GM12878 (cell line): ENCODE measurements around the gene ADGRD1. TPM values are rescaled to one million over a fixed set of nuclear protein-coding genes. Genes with fewer than 3 reads are reported as not detected.
A peak's percentile ranks its signal among the peaks of the same experiment; 100 is the strongest.

Experiments
- ATAC-seq: fragments of 200-7000 bp; cut with Tn5 transposase; 3 replicates; pipeline ENCODE4 v1.9.1; 2020; ENCODE audit warnings: mild to moderate bottlenecking, moderate library complexity
- BruUV-seq: library from RNA; stranded (reverse); fragments of 400-500 nt; replicated peaks from 2 replicates; lab custom pipeline; 2021; lab: Mats Ljungman, UMichigan
- CTCF ChIA-PET: fragments of 300-600 bp; sonication (Branson Sonifier 250); formaldehyde crosslinking; extraction: SDS; loops from one replicate; lab custom pipeline; 2021; ENCODE audit warnings: inconsistent platforms; lab: Yijun Ruan, JAX
- POLR2A ChIA-PET: fragments of 350-600 bp; formaldehyde crosslinking; extraction: SDS; loops from one replicate; lab custom pipeline; 2021; ENCODE audit warnings: inconsistent platforms; lab: Charles Lee
- RAD21 ChIA-PET: fragments of 300-600 bp; sonication (Branson Sonifier 250); formaldehyde crosslinking; loops from one replicate; lab custom pipeline; 2023; ENCODE audit warnings: antibody characterized with exemption; ENCODE audit not compliant: unreplicated experiment; lab: Charles Lee
- SMC1A ChIA-PET: fragments of 300-600 bp; sonication (Branson Sonifier 250); formaldehyde crosslinking; loops from one replicate; lab custom pipeline; 2023; ENCODE audit not compliant: unreplicated experiment, uncharacterized antibody; lab: Charles Lee
- DNase-seq: peaks from one replicate; pipeline ENCODE4 v3.0.0-alpha.2; 2011; ENCODE audit warnings: low read depth, low spot score
- FAIRE-seq: peaks from 3 replicates; lab custom pipeline; 2011; peaks lifted over from hg19 to GRCh38; lab: Jason Lieb, UNC
- H2AFZ ChIP-seq: 2 replicates; pipeline ENCODE4 v1.6.0; 2011; ENCODE audit warnings: low read depth, low read length, control low read depth; ENCODE audit not compliant: control insufficient read depth
- H3K27ac ChIP-seq: 2 replicates; pipeline ENCODE4 v1.5.1; 2011; ENCODE audit warnings: control low read depth; ENCODE audit not compliant: control insufficient read depth, insufficient read depth
- H3K27me3 ChIP-seq, 2 experiments: replicated peaks in 1 of 2; 2 replicates each; pipeline versions ENCODE4 v1.6.0 to v1.6.1; 2011; ENCODE audit warnings: low read length in 1 of 2; ENCODE audit not compliant: control insufficient read depth in 2 of 2, insufficient read depth in 2 of 2
- H3K36me3 ChIP-seq, 2 experiments: 2 replicates each; pipeline ENCODE4 v1.5.1; 2011; ENCODE audit warnings: low read length in 1 of 2; ENCODE audit not compliant: control insufficient read depth in 2 of 2, insufficient read depth in 2 of 2
- H3K4me1 ChIP-seq: 2 replicates; pipeline ENCODE4 v1.6.1; 2011; ENCODE audit warnings: mild to moderate bottlenecking, low read length, moderate library complexity, mixed read lengths; ENCODE audit not compliant: control insufficient read depth, insufficient read depth
- H3K4me2 ChIP-seq: 2 replicates; pipeline ENCODE4 v1.6.0; 2011; ENCODE audit warnings: control low read depth; ENCODE audit not compliant: control insufficient read depth, insufficient read depth
- H3K4me3 ChIP-seq: fragments of 200-600 bp; sonication (generic); 2 replicates; pipeline ENCODE4 v1.5.1; 2016
- H3K79me2 ChIP-seq: 2 replicates; pipeline ENCODE4 v1.6.0; 2011; ENCODE audit warnings: low read length; ENCODE audit not compliant: control insufficient read depth, insufficient read depth
- H3K9ac ChIP-seq: 2 replicates; pipeline ENCODE4 v1.8.0; 2011; ENCODE audit warnings: low read length, control low read depth, mixed read lengths; ENCODE audit not compliant: control insufficient read depth, insufficient read depth
- H3K9me3 ChIP-seq: replicated peaks from 3 replicates; pipeline ENCODE4 v1.5.1; 2011; ENCODE audit warnings: mild to moderate bottlenecking, low read length; ENCODE audit not compliant: control insufficient read depth, insufficient read depth
- H4K20me1 ChIP-seq: 2 replicates; pipeline ENCODE4 v1.6.0; 2011; ENCODE audit not compliant: control insufficient read depth, insufficient read depth
- CTCF ChIP-seq, 3 experiments: IDR thresholded peaks in 2 of 3; conservative IDR thresholded peaks in 1 of 3; 2 replicates each; pipeline ENCODE4 v1.5.1; 2011; ENCODE audit warnings: low read depth in 3 of 3, low read length in 3 of 3, mild to moderate bottlenecking in 3 of 3, control low read depth in 2 of 3, moderate library complexity in 2 of 3, inconsistent platforms in 1 of 3, mixed read lengths in 1 of 3; ENCODE audit not compliant: control insufficient read depth in 2 of 3, insufficient read depth in 1 of 3; ENCODE audit errors: extremely low read depth in 1 of 3
- SREBF2 ChIP-seq: IDR thresholded peaks from 2 replicates; pipeline ENCODE4 v1.6.1; 2012; ENCODE audit warnings: mild to moderate bottlenecking, low read length
- ZNF24 ChIP-seq: fragments of 450-650 bp; IDR thresholded peaks from 2 replicates; pipeline ENCODE4 v1.6.1; 2017; ENCODE audit warnings: antibody characterized with exemption, mild to moderate bottlenecking
- WGBS: methylation state at CpG from one replicate; pipeline ENCODE4 v1.1.6; 2016; ENCODE audit warnings: low lambda C conversion rate; ENCODE audit not compliant: insufficient replicate concordance, insufficient coverage; ENCODE audit errors: missing lambda C conversion rate; 5-methylcytosine and 5-hydroxymethylcytosine counted together
- in situ Hi-C: fragments of 300-500 bp; cut with MboI; formaldehyde crosslinking; loops from 9 replicates; pipeline ENCODE4 v1.14.3; 2018; ENCODE audit warnings: mixed read lengths
- intact Hi-C: fragments of 100-400 bp; cut with micrococcal nuclease; formaldehyde crosslinking; loops from one replicate; pipeline ENCODE4 v1.14.2; 2022; ENCODE audit not compliant: unreplicated experiment
- polyA plus RNA-seq, 11 experiments: library from polyadenylated mRNA; depleted of rRNA in 4 of 11; unstranded in 6 of 11; stranded (reverse) in 5 of 11; fragments of >200 nt; fragmentation: Nextera tagmentation in 4 of 11; fragmentation: Illumina TruSeq in 1 of 11; extraction: Ambion mirVana in 4 of 11; extraction: Trizol in 1 of 11; gene quantifications; 1 replicate in 1 of 11; 2 replicates in 10 of 11; pipeline versions ENCODE4 v1.2.1 to v1.2.3, GENCODE V29; 2011 to 2016; ENCODE audit warnings: inconsistent platforms in 2 of 11, missing spikeins in 2 of 11, low read depth in 1 of 11
- total RNA-seq, 4 experiments: library from RNA; depleted of rRNA in 3 of 4; stranded (reverse); fragments of >200 nt in 3 of 4; fragmentation: Illumina TruSeq in 1 of 4; extraction: Trizol in 1 of 4; gene quantifications; 2 replicates each; pipeline versions ENCODE4 v1.2.1 to v1.2.3, GENCODE V29; 2013 to 2021
- TF ChIP-seq, protein P1 (sequence below): fragments of 450-650 bp; IDR thresholded peaks from 2 replicates; pipeline ENCODE4 v1.6.1; 2017; ENCODE audit warnings: low read depth, mild to moderate bottlenecking, moderate library complexity

Gene ADGRD1
- total and polyA plus RNA-seq, 10 of the 15 experiments (the other 5 are each of a cell fraction or from before 2014, with no cell fraction given): 0.15 to 12.7 (median 1.2) TPM

DNA sequence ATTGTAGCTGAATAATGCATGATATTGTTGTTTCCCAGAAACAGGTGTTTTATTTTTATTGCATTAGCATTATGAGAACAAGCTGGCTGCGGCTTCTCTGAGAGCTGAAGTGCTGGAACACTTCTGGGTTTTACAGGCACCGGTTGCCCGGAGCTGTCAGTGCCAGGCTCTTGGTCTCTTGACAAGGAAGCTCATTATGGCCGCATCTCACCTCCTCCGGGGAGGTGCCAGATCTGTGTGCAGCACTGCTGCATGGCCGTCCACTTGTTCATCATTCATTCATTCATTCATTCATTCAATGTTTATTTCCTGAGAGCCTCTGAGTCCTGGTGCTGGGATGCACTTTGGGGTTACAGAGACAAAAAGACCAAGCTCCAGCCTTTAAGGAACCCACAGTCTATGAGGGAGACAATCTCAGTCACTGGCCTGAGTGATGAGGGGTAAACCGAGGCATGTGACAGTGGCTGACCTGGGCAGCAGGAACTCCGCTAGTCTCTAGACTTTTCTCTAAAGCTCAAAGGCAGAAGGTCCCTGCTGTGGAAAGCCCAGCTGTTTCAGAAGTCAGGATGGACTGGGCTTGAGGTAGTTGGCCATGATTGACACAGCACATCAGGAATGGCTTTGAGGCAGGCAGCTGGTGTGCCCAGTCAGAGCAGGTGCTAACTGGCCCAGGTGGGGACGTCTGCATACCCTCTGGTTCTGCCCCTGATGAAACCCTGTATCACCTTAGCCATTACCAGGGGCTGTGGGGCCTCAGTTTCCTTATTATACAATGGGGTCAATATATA, 181.0 kb downstream of the ADGRD1 start:
- ATAC-seq (no peak), DNase-seq (no peak)
- no TSS peak for BruUV-seq

More for the DNA sequence above, 181.0 kb downstream of the ADGRD1 start:
- ChIA-PET SMC1A (interaction anchor here (0.5 to 6.5 kb wide), 5 partner anchors 11 to 219 kb away, joined by 3 to 86 read pairs (median 3); no protein-coding TSS in a partner anchor), CTCF (interaction anchor here (0.8 to 6.2 kb wide), 4 partner anchors 22 to 264 kb away, joined by 3 to 198 read pairs (median 28); no protein-coding TSS in a partner anchor), POLR2A (no interaction called here), RAD21 (interaction anchor here (1.3 to 5.3 kb wide), 3 partner anchors 18 to 219 kb away, joined by 5 to 101 read pairs (median 15); no protein-coding TSS in a partner anchor)
- in situ Hi-C loops: no loop called here
- no peak for FAIRE-seq
- H2AFZ ChIP-seq: no peak overlapping the region
- no peak overlapping the region for H3K4me2 ChIP-seq
- 45% methylated on average over 9 of the region's 9 CpGs for WGBS
- H3K4me3 ChIP-seq: no peak overlapping the region
- no peaks in the 10 kb centered on the region for H3K9me3 ChIP-seq
- no peaks in the 10 kb centered on the region for H3K4me1 ChIP-seq
- H3K79me2 ChIP-seq: no peaks in the 10 kb centered on the region
- H4K20me1 ChIP-seq: no peaks in the 10 kb centered on the region
- intact Hi-C loops: loop anchor here (5.0 kb wide), 2 partner anchors 307 to 372 kb away; no protein-coding TSS in a partner anchor
- TF ChIP-seq, protein P1, sequence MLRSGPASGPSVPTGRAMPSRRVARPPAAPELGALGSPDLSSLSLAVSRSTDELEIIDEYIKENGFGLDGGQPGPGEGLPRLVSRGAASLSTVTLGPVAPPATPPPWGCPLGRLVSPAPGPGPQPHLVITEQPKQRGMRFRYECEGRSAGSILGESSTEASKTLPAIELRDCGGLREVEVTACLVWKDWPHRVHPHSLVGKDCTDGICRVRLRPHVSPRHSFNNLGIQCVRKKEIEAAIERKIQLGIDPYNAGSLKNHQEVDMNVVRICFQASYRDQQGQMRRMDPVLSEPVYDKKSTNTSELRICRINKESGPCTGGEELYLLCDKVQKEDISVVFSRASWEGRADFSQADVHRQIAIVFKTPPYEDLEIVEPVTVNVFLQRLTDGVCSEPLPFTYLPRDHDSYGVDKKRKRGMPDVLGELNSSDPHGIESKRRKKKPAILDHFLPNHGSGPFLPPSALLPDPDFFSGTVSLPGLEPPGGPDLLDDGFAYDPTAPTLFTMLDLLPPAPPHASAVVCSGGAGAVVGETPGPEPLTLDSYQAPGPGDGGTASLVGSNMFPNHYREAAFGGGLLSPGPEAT: no peak
- TF ChIP-seq ZNF24: peak; percentile 35; the same call in 1 of the 2 replicates
- no peak for TF ChIP-seq SREBF2
- no peak for TF ChIP-seq CTCF (IDR thresholded peaks at IDR 0.05 in 2 of 3, conservative IDR thresholded peaks at IDR 0.05 in 1 of 3; ENCODE audit: control insufficient read depth in 2 of 3, extremely low read depth in 1 of 3, insufficient read depth in 1 of 3, low read depth in 3 of 3, low read length in 3 of 3)
- no peak overlapping the region for H3K9ac ChIP-seq
- no peak overlapping the region for H3K27ac ChIP-seq
- H3K27me3 ChIP-seq: no peaks in the 10 kb centered on the region
- H3K36me3 ChIP-seq: no peaks in the 10 kb centered on the region
